ENCODE results near the gene ADK.
A peak's percentile ranks its signal among the peaks of the same experiment; 100 is the strongest.

The ADK gene

GRCh38 chr10:74589851-74590250, 438.8 kb downstream of the ADK start:
- no peak overlapping the region for H3K4me3 ChIP-seq
- H3K9me3 ChIP-seq = no peaks in the 10 kb centered on the region
- H3K36me3 ChIP-seq (replicated peaks) = no peaks in the 10 kb centered on the region
- no peak for DNase-seq (ENCODE audit: low spot score in 2 of 2)
- H3K4me1 ChIP-seq = peaks cover 28% of the 10 kb centered on the region
- in situ Hi-C loops (cut with MboI; ENCODE audit: low sequenced_read_pairs) = no loop called here
- H3K27me3 ChIP-seq (ENCODE audit: low read depth) = no peaks in the 10 kb centered on the region

GRCh38 chr10:74593470-74593869, 442.4 kb downstream of the ADK start:
- no peak for DNase-seq (ENCODE audit: low spot score in 2 of 2)
- Histone ChIP-seq H3K36me3 (replicated peaks) (no peaks in the 10 kb centered on the region), H3K4me3 (no peak overlapping the region), H3K27me3 (ENCODE audit: low read depth) (no peaks in the 10 kb centered on the region), H3K4me1 (peaks cover 15% of the 10 kb centered on the region), H3K9me3 (no peaks in the 10 kb centered on the region)
- in situ Hi-C loops (cut with MboI; ENCODE audit: low sequenced_read_pairs) = no loop called here

GRCh38 chr10:74596713-74597112, 445.7 kb downstream of the ADK start:
- Histone ChIP-seq H3K4me1 (no peaks in the 10 kb centered on the region), H3K36me3 (replicated peaks) (no peaks in the 10 kb centered on the region), H3K27me3 (ENCODE audit: low read depth) (no peaks in the 10 kb centered on the region), H3K9me3 (no peaks in the 10 kb centered on the region), H3K4me3 (no peak overlapping the region)
- in situ Hi-C loops (cut with MboI; ENCODE audit: low sequenced_read_pairs) = no loop called here
- DNase-seq (ENCODE audit: low spot score in 2 of 2) = no peak

GRCh38 chr10:74598891-74599566, 448.0 kb downstream of the ADK start:
- no peak overlapping the region for H3K4me3 ChIP-seq
- no peak for DNase-seq (ENCODE audit: low spot score in 2 of 2)
- no peaks in the 10 kb centered on the region for H3K9me3 ChIP-seq
- H3K27me3 ChIP-seq (ENCODE audit: low read depth) = no peaks in the 10 kb centered on the region
- in situ Hi-C loops (cut with MboI; ENCODE audit: low sequenced_read_pairs) = no loop called here
- no peaks in the 10 kb centered on the region; the same call in 1 of the 2 replicates for H3K4me1 ChIP-seq
- no peaks in the 10 kb centered on the region for H3K36me3 ChIP-seq (replicated peaks)

GRCh38 chr10:74599672-74600071, 448.7 kb downstream of the ADK start:
- no peaks in the 10 kb centered on the region for H3K36me3 ChIP-seq (replicated peaks)
- no peaks in the 10 kb centered on the region; the same call in 1 of the 2 replicates for H3K4me1 ChIP-seq
- H3K27me3 ChIP-seq (ENCODE audit: low read depth) = no peaks in the 10 kb centered on the region
- H3K4me3 ChIP-seq = no peak overlapping the region
- in situ Hi-C loops (cut with MboI; ENCODE audit: low sequenced_read_pairs) = no loop called here
- DNase-seq (ENCODE audit: low spot score in 2 of 2) = no peak
- H3K9me3 ChIP-seq = no peaks in the 10 kb centered on the region

GRCh38 chr10:74600170-74600569, 449.1 kb downstream of the ADK start:
- Histone ChIP-seq H3K36me3 (replicated peaks) (no peaks in the 10 kb centered on the region), H3K4me1 (no peaks in the 10 kb centered on the region; the same call in 1 of the 2 replicates)
- in situ Hi-C loops (cut with MboI; ENCODE audit: low sequenced_read_pairs) = no loop called here

GRCh38 chr10:74602576-74602975, 451.6 kb downstream of the ADK start:
- no peaks in the 10 kb centered on the region for H3K27me3 ChIP-seq (ENCODE audit: low read depth)
- DNase-seq (ENCODE audit: low spot score in 2 of 2) = no peak
- no peaks in the 10 kb centered on the region; the same call in 1 of the 2 replicates for H3K4me1 ChIP-seq
- in situ Hi-C loops (cut with MboI; ENCODE audit: low sequenced_read_pairs) = no loop called here
- H3K9me3 ChIP-seq = no peaks in the 10 kb centered on the region
- no peak overlapping the region for H3K4me3 ChIP-seq
- H3K36me3 ChIP-seq (replicated peaks) = no peaks in the 10 kb centered on the region

More at GRCh38 chr10:74600170-74600569, 449.1 kb downstream of the ADK start:
- H3K27me3 ChIP-seq (ENCODE audit: low read depth) = no peaks in the 10 kb centered on the region
- DNase-seq (ENCODE audit: low spot score in 2 of 2) = no peak
- H3K4me3 ChIP-seq = no peak overlapping the region
- no peaks in the 10 kb centered on the region for H3K9me3 ChIP-seq

GRCh38 chr10:74610299-74610698, 459.3 kb downstream of the ADK start:
- in situ Hi-C loops (cut with MboI; ENCODE audit: low sequenced_read_pairs) = no loop called here
- Histone ChIP-seq H3K4me1 (no peaks in the 10 kb centered on the region), H3K4me3 (no peak overlapping the region), H3K36me3 (replicated peaks) (no peaks in the 10 kb centered on the region), H3K9me3 (no peaks in the 10 kb centered on the region), H3K27me3 (ENCODE audit: low read depth) (no peaks in the 10 kb centered on the region)
- no peak for DNase-seq (ENCODE audit: low spot score in 2 of 2)

GRCh38 chr10:74612195-74612594, 461.2 kb downstream of the ADK start:
- H3K27me3 ChIP-seq (ENCODE audit: low read depth) = no peaks in the 10 kb centered on the region
- DNase-seq (ENCODE audit: low spot score in 2 of 2) = no peak
- in situ Hi-C loops (cut with MboI; ENCODE audit: low sequenced_read_pairs) = no loop called here
- H3K36me3 ChIP-seq (replicated peaks) = no peaks in the 10 kb centered on the region
- H3K4me3 ChIP-seq = no peak overlapping the region
- H3K9me3 ChIP-seq = no peaks in the 10 kb centered on the region
- H3K4me1 ChIP-seq = no peaks in the 10 kb centered on the region

GRCh38 chr10:74620626-74621025, 469.6 kb downstream of the ADK start:
- Histone ChIP-seq H3K4me3 (no peak overlapping the region), H3K4me1 (no peaks in the 10 kb centered on the region), H3K36me3 (replicated peaks) (no peaks in the 10 kb centered on the region), H3K9me3 (no peaks in the 10 kb centered on the region), H3K27me3 (ENCODE audit: low read depth) (no peaks in the 10 kb centered on the region)
- in situ Hi-C loops (cut with MboI; ENCODE audit: low sequenced_read_pairs) = no loop called here
- no peak for DNase-seq (ENCODE audit: low spot score in 2 of 2)

- in situ Hi-C loops (cut with MboI; ENCODE audit: low sequenced_read_pairs) = no loop called here
These were observed 472.8 kb downstream of the ADK start for GRCh38 chr10:74623786-74624185.

GRCh38 chr10:74624501-74624900, 473.5 kb downstream of the ADK start:
- Histone ChIP-seq H3K4me1 (peaks cover 16% of the 10 kb centered on the region), H3K9me3 (no peaks in the 10 kb centered on the region), H3K4me3 (no peak overlapping the region), H3K36me3 (replicated peaks) (no peaks in the 10 kb centered on the region), H3K27me3 (ENCODE audit: low read depth) (no peaks in the 10 kb centered on the region)
- DNase-seq (ENCODE audit: low spot score in 2 of 2) = no peak
- in situ Hi-C loops (cut with MboI; ENCODE audit: low sequenced_read_pairs) = no loop called here

More at GRCh38 chr10:74623786-74624185, 472.8 kb downstream of the ADK start:
- Histone ChIP-seq H3K4me3 (no peak overlapping the region), H3K27me3 (ENCODE audit: low read depth) (no peaks in the 10 kb centered on the region), H3K36me3 (replicated peaks) (no peaks in the 10 kb centered on the region), H3K9me3 (no peaks in the 10 kb centered on the region), H3K4me1 (peaks cover 12% of the 10 kb centered on the region)
- DNase-seq (ENCODE audit: low spot score in 2 of 2) = no peak

GRCh38 chr10:74628136-74628535, 477.1 kb downstream of the ADK start:
- Histone ChIP-seq H3K4me3 (no peak overlapping the region), H3K36me3 (replicated peaks) (no peaks in the 10 kb centered on the region), H3K9me3 (no peaks in the 10 kb centered on the region), H3K27me3 (ENCODE audit: low read depth) (no peaks in the 10 kb centered on the region), H3K4me1 (peaks cover 31% of the 10 kb centered on the region)
- in situ Hi-C loops (cut with MboI; ENCODE audit: low sequenced_read_pairs) = no loop called here
- DNase-seq (ENCODE audit: low spot score in 2 of 2) = peak in 1 of 2 experiments; percentile 30

- Histone ChIP-seq H3K9me3 (no peaks in the 10 kb centered on the region), H3K36me3 (replicated peaks) (no peaks in the 10 kb centered on the region), H3K4me3 (no peak overlapping the region), H3K27me3 (ENCODE audit: low read depth) (no peaks in the 10 kb centered on the region), H3K4me1 (peaks cover 12% of the 10 kb centered on the region)
- DNase-seq (ENCODE audit: low spot score in 2 of 2) = no peak
- in situ Hi-C loops (cut with MboI; ENCODE audit: low sequenced_read_pairs) = no loop called here
These were observed 484.0 kb downstream of the ADK start for GRCh38 chr10:74634995-74635536.

All from HAP-1 (cell line).